Fibroblast of the conjunctiva (primary cell): ENCODE measurements around the gene THADA.
A peak's percentile ranks its signal among the peaks of the same experiment; 100 is the strongest.
"Not testable (repeated sequence)": the region's sequence is repeated elsewhere in the genome, so short reads cannot be mapped to it uniquely, and the experiment has no call there.

Experiments used
- DNase-seq: peaks from one replicate; pipeline ENCODE4 v3.0.0-alpha.2; 2010; ENCODE audit warnings: low read depth

The THADA gene

DNA sequence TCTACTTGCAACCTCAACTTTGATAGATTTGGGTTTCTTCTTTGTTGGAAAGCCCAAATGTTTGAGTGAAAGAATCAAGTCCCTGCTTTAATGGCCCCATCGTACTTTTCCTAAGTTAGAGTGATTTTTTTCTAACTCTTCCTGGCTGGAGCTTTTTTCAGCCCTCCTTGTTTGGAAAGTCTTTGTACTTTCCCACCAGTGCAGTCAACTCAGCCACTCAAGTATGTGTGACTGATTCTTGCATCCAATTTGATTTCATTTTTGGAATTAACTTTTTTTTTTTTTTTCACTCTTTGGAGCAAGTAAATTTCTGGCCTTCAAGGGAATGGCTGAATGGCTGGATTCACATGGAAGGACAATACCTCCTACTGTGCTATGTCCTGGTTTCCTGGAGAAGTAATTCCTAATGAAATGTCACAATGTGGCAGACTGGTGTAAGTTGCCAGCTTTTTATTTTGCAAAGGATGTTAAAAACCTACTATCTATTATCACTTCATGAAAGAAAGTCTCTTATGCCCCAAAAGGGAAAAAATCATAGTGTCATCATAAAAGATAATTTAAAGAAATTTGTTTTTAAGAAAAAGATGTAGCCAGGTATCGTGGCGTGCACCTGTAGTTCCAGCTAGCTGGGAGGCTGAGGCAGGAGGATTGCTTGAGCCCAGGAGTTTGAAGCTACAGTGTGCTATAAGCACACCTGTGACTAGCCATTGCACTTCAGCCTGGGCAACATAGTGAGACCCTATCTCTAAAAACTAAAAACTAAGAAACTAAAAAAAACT is 293.5 kb downstream of the THADA start:
- no peak for DNase-seq

DNA sequence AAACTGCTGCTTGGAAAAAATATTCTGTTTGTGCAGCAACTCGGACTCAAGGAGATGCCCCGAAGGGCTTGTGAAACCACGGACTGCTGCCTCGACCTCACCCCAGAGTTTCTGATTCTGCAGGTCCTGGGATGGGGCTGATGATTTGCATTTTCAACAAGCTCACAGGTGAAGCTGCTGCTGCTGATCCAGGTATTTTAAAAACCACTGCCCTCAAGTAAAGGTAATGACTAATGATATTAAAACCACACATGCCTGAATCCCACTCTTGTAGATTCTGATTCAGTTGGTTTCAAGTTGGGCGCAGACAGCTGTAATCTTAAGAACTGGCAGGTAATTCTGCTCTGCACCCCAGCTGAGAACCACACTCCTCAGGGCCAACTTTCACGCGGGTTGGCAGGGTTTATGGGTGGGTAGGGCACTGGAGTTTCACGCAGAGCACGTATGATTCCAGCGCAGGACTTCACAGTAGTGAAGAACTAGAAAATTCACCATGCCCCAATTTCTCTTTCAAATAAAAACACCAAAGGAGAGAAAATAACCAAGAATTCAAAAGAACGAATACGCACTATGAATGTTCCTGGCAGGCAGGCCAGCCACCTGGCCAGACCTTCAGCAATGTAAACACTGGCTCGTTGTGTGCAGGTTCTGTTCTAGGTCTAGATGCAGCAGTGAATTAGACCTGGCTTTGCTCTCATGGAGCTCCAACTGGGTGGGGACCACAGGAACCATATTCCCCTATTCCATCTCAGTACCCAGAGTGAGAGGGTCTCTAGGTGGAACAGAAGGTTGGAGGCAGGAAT is 294.9 kb downstream of the THADA start:
- DNase-seq, result no peak

DNA sequence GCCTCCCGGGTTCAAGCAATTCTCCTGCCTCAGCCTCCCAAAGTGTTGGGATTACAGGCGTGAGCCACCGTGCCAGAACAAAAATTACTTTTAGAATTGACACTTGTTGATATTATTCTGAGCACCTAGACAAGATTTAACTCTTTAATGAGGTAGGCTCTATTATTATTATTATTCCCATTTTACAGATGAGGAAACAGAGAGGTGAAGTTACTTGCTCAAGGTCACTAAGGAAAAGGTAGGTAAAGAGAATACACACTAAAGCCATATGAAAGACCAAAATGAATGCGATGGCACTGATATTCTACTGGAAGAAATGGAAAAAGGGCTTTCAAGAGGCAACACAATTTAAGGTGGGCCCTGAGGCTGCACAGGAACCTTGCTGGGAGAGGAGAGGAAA is 295.6 kb downstream of the THADA start:
- DNase-seq, result no peak

DNA sequence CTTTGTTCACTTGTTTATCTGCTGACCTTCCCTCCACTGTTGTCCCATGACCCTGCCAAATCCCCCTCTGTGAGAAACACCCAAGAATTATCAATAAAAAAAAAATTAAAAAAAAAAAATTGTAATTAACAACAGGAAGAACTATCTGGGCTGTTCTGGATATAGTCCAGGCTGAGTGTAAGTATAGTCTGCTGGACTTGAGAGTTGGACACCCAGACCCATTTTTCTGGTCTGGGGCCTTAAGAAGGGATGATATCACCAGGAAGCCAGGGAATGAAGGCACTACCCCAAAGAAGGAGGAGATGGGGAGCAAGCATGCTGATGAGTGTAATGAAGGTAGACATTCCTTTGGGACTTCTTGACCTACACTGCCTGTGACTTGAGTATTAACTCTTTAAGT is 297.3 kb downstream of the THADA start:
- DNase-seq, result no peak

DNA sequence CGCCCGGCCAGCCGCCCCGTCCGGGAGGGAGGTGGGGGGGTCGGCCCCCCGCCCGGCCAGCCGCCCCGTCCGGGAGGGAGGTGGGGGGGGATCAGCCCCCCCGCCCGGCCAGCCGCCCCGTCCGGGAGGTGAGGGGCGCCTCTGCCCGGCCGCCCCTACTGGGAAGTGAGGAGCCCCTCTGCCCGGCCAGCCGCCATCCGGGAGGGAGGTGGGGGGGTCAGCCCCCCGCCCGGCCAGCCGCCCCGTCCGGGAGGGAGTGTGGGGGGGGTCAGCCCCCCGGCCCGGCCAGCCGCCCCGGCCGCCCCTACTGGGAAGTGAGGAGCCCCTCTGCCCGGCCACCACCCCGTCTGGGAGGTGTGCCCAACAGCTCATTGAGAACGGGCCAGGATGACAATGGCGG is 298.1 kb downstream of the THADA start:
- DNase-seq, result not testable (repeated sequence)

DNA sequence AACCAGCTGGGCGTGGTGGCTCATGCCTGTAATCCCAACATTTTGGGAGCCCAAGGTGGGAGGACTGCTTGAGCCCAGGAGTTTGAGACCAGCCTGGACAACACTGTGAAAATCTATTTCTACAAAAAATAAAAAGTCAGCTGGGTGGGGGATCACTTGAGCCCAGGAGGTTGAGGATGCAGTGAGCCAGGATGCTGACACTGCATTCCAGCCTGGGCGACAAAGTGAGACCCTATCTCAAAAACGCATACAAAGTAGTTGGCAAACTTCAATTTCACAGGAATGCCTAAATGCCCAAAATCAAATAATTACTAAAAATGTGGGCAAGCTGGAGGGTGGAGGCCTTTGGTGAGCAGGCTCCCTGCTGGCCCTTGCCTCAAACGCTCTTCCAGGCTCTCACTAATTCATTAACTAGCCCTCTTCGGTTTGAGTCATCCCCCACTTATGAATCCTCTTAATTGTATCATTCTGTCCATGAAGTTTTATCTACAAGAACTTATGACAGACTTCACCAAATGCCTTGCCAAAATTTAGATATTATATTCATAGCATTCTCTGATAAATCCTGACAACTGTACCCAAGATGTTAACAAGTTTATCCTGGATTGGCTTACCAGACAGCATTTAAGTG is 300.8 kb downstream of the THADA start:
- no peak for DNase-seq

DNA sequence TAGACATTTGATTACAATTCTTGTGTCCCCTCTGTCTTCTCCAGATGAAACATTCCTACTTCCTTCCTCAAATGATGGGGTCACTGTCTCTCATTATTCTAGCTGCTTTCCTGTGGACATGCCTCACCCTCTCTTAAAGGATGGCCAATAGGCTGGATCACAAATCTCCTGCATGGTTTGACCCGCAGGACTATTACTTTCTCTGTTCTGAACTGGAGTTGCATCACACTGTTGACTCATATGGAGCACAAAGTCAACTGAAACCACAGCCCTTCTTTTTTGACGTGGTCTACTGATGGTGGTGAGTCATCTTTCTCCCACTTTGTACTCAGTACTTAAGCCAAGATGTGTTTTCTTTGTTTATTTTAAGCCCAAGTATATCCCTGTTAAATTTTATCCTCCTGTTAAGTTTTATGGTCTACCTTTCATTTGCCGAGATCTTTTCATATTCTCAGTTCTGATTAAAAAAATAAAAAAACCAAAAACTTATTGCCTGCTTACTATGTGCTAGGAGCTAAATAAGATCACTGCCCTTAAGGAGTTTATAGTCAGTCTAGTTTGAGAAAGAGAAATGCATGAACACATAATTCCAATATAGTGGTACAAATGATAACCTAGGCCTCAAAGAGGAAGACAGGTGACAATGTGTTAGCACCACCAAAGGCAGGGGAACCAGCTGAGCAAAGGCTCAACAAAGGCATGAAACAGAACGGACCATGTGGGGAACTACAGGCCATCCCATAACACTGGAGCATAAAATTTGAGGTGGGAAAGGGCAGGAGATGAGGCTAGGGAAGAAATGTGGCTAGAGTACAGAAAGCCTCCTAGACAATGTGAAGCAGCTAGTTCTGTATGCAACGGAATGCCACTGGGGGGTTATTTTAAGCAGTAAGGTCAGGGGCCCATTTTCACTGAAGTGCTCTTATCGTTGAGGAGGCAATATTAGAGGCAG is 301.8 kb downstream of the THADA start:
- peak; percentile 99 for DNase-seq

DNA sequence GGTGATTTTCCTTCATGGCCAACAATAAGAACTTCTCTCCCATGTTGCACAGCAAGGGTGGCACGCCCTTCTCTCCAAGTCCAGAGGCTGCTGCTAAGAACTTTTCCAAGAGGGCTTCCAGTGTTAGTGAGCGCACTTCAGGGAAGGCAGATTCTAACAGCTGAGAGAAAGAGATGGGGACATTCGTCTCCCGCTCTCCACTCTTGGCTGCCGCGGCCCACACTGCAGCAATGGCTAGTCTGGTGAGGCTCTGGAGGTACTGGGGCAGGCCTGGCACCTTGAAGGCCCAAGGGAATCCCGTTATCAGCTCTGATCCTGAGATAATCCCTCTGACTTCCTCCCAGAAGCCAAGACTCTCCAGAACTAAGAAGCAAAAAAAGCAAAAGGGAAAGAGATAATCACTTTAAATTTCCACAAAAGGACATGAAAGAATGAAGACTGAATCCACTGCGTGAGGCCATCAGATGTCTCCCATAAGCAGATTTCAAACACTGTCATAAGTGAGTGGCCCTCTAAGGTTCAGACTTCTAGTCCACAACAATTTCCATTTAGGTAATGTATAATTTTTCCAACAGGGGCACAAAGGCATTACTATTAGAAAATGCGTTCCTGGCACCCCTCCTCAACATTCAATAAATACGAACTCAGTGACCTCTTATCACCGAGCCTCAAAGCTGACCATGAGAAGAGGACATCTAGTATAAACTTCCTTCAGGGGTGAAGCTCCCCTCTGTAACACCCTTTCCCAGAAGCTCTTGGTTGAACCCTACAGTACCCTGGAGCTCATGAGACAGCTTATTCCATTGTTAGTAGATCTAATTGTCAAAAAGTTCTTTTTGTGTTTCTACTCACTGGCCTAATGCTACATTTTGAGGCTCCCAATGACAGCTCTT is 302.7 kb downstream of the THADA start:
- DNase-seq, result no peak

DNA sequence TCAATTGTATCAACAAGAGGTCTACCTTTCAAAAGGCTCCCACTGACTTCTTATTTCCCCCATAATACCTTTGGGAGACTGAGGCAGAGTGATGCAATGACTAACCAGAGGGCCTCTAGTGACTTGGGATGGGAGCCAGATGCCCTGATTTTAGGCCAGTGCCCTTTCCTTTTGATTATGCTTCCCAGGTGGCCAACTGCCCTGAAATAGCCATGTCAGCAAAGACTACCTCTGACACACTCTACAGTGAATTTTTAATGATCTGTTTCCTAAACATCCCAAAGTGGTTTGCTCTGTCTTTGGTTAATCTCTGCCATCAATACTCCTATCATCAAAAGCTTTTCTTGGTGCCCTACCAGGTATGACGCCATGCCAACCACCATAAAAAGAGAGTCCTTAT is 303.5 kb downstream of the THADA start:
- no peak for DNase-seq

DNA sequence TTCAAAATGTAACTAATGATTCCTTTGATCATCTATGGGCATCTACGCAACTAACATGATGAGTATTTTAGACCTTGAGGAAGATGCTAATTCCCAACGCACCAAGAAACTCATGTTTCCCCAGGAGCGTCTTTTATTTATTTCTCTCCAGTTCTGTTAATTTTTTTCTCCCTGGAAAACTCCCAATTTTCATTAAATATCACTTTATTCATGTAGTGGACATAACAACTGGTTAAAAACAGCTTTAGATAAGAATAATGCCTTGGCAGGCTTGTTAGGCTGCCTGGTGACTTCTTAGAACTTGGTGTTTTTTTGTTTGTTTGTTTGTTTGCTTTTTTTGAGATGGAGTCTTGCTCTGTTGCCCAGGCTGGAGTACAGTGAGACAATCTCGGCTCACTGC is 306.5 kb downstream of the THADA start:
- no peak for DNase-seq

DNA sequence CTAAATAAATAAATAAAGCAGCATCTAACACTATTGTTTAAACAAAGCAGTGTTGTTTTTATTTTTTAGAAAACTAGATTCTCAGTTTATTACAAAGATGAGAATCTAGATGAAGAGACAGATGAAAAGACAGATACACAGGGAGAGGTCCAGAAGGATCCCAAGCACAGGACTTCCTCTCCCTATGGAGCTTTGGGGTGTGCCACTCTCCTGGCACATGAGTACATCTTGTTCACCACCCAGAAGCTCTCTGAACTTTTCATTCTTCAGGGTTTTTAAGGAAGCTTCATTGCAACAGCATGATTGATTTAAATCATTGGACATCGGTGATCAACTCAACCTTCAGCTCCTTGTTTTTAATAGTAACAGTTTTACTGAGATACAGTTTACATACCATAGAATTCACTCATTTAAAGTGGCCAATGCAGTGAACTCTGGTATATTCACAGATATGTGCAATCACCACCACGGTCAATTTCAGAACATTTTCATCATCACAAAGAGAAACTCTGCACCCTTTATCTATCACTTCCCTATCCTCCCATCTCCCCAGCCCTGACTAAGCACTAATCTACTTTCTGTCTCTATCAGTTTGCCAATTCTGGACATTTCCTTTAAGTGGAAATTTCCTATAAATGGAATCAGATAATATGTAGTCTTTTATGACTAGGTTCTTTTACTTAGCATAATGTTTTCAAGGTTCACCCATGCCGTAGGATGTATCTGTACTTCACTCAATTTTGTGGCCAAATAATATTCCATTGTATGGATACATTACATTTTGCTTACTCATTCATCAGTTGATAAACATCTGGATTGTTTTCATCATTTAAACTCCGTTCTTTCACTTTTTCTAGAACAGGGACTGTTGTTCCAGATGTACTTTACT is 307.2 kb downstream of the THADA start:
- peak; percentile 36 for DNase-seq

DNA sequence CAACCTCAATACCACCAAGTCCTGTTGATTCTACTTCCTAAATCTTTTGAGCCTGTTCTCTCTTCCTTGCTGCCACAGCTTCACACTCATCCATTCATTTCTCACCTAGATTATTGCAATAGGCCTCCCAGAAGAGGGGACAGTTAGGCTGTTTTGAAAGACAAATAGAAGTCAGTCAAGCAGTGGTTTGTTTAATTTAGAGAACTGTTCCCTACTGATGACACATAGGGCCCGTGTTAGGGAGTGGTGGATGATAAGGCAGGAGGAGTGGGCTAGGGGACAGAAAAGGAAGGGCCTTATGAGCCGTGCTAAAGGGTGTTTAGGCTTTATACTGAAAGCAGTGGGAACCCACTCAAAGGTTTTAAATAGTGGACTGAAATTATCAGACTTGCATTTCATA is 309.9 kb downstream of the THADA start:
- DNase-seq, result no peak

DNA sequence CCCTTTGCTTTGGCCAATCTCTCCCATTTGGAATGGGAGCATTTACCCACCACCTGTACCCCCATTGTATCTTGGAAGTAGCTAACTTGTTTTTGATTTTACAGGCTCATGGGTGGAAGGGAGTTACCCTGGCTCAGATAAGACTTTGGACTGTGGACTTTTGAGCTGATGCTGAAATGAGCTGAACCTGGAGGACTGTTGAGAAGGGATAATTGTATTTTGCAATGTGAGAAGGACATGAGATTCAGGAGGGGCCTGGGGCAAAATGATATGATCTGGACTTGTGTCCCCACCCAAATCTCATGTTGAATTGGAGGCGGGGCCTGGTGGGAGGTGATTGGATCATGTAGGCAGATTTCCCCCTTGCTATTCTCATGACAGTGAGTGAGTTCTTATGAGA is 310.9 kb downstream of the THADA start:
- DNase-seq, result no peak

DNA sequence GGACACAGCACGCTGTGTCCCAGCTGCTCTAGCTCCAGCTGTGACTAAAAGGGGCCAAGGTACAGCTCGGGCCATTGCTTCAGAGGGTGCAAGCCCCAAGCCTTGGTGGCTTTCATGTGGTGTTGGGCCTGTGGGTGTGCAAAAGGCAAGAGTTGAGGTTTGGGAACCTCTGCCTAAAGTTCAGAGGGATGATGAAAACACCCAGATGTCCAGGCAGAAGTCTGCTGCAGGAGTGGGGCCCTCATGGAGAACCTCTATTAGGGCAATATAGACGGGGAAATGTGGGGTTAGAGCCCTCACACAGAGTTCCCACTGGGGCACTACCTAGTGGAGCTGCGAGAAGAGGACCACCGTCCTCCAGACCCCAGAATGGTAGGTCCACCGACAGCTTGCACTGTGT is 311.5 kb downstream of the THADA start:
- DNase-seq, result not testable (repeated sequence)

DNA sequence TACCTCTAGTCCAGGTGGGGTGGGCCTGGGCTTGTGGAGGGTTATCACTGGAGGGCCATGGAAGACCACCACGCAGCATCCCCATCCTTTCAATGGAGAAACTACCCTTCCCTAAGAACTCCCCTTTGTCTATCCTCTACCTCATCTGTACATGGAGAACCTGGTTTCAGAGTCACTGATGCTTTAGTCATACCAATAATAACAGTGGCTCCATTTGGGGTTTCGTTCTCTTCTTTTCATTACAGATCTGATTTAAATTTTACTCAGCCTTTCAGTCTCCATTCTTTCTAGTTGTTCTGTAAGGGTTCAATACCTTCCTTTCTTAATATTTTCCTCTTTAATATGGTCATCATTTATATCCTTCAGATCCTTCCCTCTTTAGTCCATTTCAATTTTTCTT is 314.8 kb downstream of the THADA start:
- DNase-seq, result no peak

DNA sequence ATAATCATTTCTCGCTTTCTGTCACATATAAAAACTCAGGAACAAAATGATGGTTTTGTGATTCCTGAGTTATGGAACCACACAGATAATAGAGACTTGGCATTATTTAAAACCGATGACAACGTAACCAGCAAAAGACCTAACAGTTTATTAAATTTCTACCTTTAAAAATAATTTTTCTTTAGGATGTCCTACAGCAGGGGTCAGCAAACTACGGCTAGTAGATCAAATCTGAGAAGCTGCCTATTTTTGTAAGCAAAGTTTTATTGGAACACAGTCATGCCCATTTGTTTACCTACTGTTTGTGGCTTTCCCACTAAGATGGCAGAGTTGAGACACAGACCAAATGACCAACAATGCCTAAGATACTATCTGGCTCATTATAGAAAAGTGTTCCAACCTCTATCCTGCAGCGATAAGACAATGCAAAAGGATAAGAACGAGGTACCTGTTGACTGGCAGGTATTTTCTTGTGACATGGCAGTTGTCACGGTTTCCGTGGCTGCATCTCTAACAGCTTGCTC is 316.5 kb downstream of the THADA start:
- DNase-seq, result no peak

DNA sequence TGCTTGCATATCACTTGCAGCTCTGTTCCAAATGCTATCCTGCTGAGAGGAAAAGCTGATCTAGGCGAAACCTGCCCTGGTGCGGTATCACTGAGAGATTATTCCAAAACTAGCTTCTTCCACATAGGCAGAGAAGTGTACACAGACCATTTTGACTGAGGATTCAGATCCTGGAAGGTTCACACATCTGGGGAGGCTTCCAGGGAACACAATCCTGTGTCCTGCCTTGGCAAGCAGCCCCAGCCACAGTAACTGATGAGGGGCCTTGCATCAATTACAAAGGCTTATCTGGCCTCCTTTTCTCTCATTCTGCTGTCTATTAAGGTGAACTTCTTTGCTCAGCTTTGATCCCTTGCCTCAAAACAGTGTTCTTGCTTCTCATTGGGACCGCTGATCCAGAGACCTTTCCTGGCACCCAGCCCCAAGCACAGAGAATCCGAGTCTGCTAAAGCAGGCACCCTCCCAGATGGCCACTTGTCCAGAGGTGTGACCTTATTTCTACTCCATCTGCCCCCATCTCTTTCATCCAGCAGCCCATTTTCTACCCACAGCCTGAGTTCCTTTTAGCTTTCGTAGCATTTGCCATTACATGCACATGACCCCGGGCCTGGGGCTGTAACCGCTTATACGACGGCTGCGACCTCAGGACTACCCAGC is 317.1 kb downstream of the THADA start:
- DNase-seq, result no peak

DNA sequence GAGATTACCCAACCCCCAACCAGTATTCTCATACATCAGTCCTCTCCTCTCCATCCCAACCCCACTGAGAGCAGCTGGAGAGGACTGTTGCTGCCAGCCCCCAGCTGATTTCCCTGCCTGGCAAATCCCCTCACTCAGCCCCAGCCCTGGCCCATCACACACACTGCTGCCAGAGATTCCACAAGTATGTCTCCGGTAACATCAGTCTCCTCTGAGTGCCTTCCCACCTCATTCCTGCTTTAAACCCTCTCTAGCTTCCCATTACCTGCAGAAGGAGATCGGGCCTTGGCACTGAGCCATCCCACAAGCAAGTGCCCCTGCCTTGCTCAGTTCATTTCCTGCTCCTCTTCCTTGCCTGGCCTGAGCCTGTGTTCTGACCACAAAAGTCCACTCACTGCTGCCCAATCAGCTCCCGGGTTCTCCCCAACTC is 318.9 kb downstream of the THADA start:
- no peak for DNase-seq
